ENCODE measurements around the gene PPP3R1. TPM values are rescaled to one million over a fixed set of nuclear protein-coding genes. Genes with fewer than 3 reads are reported as not detected.

Gene PPP3R1
- total and polyA plus RNA-seq, 10 of the 15 experiments (the other 5 are each of a cell fraction or from before 2014, with no cell fraction given), result 1.5 to 61.0 (median 15.8) TPM

DNA sequence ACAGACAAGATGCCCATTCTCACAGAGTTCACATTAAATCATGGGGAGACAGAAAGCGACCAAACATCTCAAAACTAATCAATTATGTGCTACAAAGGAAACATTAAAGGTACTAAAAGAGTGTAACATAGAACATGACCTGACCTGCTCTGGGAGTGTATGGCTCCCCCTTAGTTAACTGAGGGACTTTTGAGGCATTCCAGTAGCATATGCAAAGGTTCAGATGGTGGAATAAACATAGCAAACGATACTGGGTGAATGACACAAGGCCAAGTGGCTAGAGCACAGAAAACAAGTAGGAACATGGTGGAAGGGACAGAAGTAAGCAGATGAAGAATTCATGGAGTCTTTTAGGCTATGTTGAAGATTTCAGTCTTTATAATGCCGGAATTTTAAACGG, 11.9 kb downstream of the PPP3R1 start:
- 81% methylated on average over 4 of the region's 4 CpGs for WGBS (ENCODE audit: insufficient coverage, insufficient replicate concordance, low lambda C conversion rate, missing lambda C conversion rate)
- intact Hi-C loops (cut with micrococcal nuclease; ENCODE audit: unreplicated experiment), result no loop called here
- ATAC-seq, result peak; percentile 16; the same call in 2 of the 3 replicates
- Histone ChIP-seq H4K20me1 (ENCODE audit: control insufficient read depth, insufficient read depth) (no peaks in the 10 kb centered on the region; the same call in none of the 2 replicates), H3K9ac (ENCODE audit: control insufficient read depth, insufficient read depth, low read length) (no peak overlapping the region), H2AFZ (ENCODE audit: control insufficient read depth, low read depth, low read length) (no peak overlapping the region), H3K4me1 (ENCODE audit: control insufficient read depth, insufficient read depth, low read length) (peaks cover 3% of the 10 kb centered on the region), H3K4me2 (ENCODE audit: control insufficient read depth, insufficient read depth) (no peak overlapping the region), H3K27me3 (replicated peaks in 1 of 2; ENCODE audit: control insufficient read depth in 2 of 2, insufficient read depth in 2 of 2, low read length in 1 of 2) (no peaks in the 10 kb centered on the region), H3K4me3 (no peak overlapping the region), H3K27ac (ENCODE audit: control insufficient read depth, insufficient read depth) (no peak overlapping the region), H3K79me2 (ENCODE audit: control insufficient read depth, insufficient read depth, low read length) (peaks cover 100% of the 10 kb centered on the region), H3K36me3 (ENCODE audit: control insufficient read depth in 2 of 2, insufficient read depth in 2 of 2, low read length in 1 of 2) (peaks cover 0 to 14% of the 10 kb centered on the region in 2 experiments; a peak in 2 of 4 replicates), H3K9me3 (replicated peaks; ENCODE audit: control insufficient read depth, insufficient read depth, low read length) (no peaks in the 10 kb centered on the region; the same call in 1 of the 3 replicates)
- ChIA-PET CTCF (interaction anchor here (0.9 to 1.7 kb wide), 2 partner anchors 17 to 57 kb away, joined by 3 to 5 read pairs; no protein-coding TSS in a partner anchor), RAD21 (ENCODE audit: unreplicated experiment) (no interaction called here), POLR2A (no interaction called here), SMC1A (ENCODE audit: uncharacterized antibody, unreplicated experiment) (interaction anchor here (0.7 to 1.0 kb wide), 2 partner anchors 12 to 44 kb away, joined by 3 read pairs; no protein-coding TSS in a partner anchor)
- no peak for FAIRE-seq
- DNase-seq (ENCODE audit: low read depth, low spot score), result no peak
- no TSS peak for BruUV-seq (replicated peaks)
- TF ChIP-seq NRF1 (conservative IDR thresholded peaks at IDR 0.05; ENCODE audit: low read depth, low read length), result no peak
- TF ChIP-seq RCOR1 (conservative IDR thresholded peaks at IDR 0.05; ENCODE audit: low read depth, low read length), result no peak
- no peak for TF ChIP-seq TCF3 (IDR thresholded peaks at IDR 0.05; ENCODE audit: borderline replicate concordance, insufficient read depth, low read depth, low read length)
- TF ChIP-seq SREBF2 (IDR thresholded peaks at IDR 0.05; ENCODE audit: low read length), result no peak
- no peak for TF ChIP-seq NR2F1 (conservative IDR thresholded peaks at IDR 0.05)
- TF ChIP-seq SRF (IDR thresholded peaks at IDR 0.05; ENCODE audit: low read depth in 2 of 2, low read length in 2 of 2), result no peak
- no peak for TF ChIP-seq ETV6 (conservative IDR thresholded peaks at IDR 0.05 in 1 of 2, IDR thresholded peaks at IDR 0.05 in 1 of 2; ENCODE audit: borderline replicate concordance in 1 of 2, low read depth in 1 of 2)
- TF ChIP-seq ZSCAN29 (IDR thresholded peaks at IDR 0.05), result no peak
- TF ChIP-seq CEBPZ (IDR thresholded peaks at IDR 0.05; ENCODE audit: low read depth, low read length), result no peak
- no peak for TF ChIP-seq USF2 (IDR thresholded peaks at IDR 0.05; ENCODE audit: borderline replicate concordance, low read depth, low read length)
- in situ Hi-C loops (cut with MboI), result no loop called here

Measured in GM12878 (cell line).